GM18907 (cell line): ENCODE measurements around the gene FBXL7.

Experiments used
- ATAC-seq: cut with Tn5 transposase; IDR thresholded peaks from one replicate; pipeline ENCODE4 v1.9.1; 2021; ENCODE audit warnings: mild to moderate bottlenecking, moderate library complexity; ENCODE audit not compliant: unreplicated experiment

FBXL7 gene

DNA sequence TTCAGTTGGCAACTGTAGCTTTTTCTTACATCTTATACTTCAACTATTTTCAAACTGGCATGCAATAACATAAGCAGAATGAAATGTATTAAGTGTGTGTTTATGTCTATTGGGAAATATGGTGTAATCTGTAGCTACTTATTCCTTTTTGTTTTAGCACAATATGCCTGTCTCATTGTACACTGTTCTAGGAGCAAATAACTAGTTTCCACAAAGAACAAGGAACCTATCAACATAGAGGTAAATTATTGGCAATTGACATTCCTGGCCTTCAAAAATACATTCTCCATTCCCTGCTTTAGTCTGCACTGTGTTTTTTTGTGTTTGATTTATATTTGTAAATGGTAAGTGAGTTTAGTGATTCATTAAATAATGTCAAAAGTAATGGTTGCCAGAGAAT, 75.7 kb downstream of the FBXL7 start:
- no peak for ATAC-seq

DNA sequence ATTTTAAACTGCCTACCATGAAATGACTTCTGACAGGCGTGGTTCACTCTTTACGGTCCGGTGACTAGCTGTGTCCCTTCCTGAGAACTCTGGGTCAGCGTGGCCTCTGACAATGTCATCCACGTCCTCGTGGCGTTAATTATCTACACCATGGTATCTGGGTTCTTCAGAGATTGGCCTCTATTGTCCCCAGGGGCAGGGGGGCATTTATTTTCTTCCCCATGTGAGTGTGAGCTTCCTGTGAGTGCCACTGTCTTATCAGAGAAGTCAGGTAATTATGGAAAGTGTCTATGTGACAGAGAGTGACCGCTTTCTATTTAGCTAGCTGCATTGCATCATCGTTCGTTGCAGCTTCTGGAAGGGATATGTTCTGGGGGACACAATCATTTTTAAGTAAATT, 77.2 kb downstream of the FBXL7 start:
- no peak for ATAC-seq

- no peak for ATAC-seq
Observed at GRCh38 chr5:15577831-15578230, 77.9 kb downstream of the FBXL7 start.

GRCh38 chr5:15579193-15579990, 79.4 kb downstream of the FBXL7 start:
- no peak for ATAC-seq

DNA sequence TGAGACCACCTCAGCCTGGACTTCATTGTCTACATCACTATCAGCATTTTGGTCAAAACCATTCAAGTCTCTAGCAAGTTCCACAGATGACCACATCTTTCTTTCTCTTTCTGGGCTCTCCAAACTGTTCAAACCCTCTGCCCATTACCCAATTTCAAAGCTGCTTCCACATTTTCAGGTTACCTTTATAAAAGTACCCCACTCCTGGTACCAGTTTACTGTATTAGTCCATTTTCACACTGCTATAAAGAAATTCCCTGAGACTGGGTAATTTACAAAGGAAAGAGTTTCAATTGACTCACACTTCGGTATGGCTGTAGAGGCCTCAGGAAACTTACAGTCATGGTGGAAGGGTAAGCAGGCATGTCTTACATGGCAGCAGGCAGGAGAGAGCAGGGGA, 84.5 kb downstream of the FBXL7 start:
- no peak for ATAC-seq

- no peak for ATAC-seq
Observed at GRCh38 chr5:15585128-15585527, 85.1 kb downstream of the FBXL7 start.

DNA sequence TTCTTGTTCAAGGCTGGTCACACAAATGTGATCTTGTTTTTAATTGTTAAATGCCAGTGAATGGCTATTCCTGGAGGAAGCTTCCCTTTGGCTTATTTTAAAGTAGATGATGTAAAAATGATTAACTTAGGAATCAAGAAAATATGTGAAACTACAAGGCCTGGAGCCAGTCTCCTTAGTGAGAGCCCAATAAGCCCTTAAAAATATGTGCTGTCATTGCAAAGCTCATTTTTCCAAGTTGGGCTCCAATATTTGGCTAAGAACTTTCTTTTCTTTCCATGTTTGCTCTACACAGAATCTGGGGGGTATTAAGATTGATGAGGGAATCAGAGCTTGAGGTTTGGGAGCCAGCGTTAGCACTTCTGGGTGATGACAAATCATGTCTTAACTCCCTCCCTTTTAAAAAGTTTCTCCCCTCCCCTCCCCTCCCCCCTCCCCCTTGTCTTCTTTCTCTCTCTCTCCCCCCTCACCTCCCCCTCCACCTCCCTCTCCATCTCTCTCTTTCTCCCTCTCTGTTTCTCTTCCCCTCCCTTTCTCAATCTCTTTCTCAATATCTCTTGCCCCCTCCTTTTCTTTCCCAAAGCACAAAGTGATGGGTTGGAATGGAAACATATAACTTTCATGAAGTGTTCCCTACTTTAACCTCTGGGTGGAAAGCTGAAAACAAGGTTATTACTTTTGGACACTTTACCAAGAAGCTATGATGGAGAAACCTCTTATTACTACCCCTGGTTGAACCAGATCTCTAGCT, 86.0 kb downstream of the FBXL7 start:
- no peak for ATAC-seq

DNA sequence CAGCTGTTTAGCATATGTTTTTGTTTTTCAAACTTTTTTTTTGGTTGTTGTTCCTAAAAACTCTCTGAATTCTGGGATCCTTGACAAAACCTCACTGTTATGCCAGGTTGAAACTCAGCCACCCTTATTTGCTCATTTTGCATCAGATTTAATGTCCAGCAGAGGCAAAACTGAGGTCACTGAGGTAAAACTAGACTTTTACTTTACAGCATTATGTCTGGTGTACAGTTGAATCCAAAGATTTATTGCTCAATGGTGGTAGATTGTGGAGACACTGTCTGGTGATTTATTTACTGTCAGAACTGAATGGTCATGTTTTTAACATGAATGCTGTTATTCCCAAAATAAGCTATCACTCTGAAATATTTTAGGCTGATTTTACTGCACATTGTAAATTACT, 87.9 kb downstream of the FBXL7 start:
- no peak for ATAC-seq

GRCh38 chr5:15592728-15593127, 92.7 kb downstream of the FBXL7 start:
- ATAC-seq: no peak

DNA sequence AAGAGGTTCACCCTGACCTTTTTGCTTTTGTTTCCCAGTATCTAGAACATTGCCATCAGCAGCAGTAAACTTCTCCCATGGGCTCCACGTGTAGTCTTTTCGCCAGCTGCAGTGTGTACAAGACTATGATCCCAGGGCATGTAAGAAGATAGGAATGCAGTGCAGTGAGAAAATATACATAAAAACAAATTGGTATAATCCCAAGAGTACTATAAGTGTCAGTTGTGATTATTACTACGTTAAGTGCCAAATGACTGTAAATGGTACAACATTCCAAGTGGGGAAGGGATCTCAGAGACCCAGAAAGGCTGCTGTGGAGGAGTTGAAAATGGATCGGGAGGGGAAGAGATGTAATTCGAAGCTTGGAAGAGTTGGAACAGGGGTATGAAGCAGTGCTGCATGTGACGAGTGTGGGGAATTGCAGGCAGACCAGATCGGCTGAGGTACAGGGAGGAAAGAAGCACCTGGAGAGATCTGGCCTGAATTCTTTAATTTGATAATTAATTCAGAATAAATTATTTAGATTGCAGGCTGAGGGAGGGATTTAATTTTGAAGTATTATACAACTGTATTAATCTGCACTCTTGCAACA, 95.1 kb downstream of the FBXL7 start:
- no peak for ATAC-seq

GRCh38 chr5:15595929-15596328, 95.9 kb downstream of the FBXL7 start:
- no peak for ATAC-seq

DNA sequence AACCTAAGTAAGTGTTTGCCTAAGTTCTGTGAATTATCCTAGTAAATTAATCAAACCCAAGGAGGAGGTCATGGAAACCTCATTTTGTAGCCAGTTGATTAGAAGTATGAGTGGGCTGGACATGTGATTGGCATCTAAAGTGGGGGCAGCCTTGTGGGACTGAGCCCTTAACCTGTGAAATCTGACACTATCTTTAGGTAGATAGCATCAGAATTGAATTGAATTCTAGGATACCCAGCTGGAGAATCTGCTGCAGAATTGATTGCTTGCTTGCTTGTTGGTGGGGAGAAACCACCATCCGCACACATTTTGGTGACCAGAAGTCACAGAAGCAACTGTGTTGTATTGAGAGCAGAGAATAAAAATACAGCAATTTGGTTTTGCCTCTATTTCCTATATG, 97.0 kb downstream of the FBXL7 start:
- no peak for ATAC-seq

- ATAC-seq: no peak
Observed at GRCh38 chr5:15597804-15598203, 97.8 kb downstream of the FBXL7 start.

DNA sequence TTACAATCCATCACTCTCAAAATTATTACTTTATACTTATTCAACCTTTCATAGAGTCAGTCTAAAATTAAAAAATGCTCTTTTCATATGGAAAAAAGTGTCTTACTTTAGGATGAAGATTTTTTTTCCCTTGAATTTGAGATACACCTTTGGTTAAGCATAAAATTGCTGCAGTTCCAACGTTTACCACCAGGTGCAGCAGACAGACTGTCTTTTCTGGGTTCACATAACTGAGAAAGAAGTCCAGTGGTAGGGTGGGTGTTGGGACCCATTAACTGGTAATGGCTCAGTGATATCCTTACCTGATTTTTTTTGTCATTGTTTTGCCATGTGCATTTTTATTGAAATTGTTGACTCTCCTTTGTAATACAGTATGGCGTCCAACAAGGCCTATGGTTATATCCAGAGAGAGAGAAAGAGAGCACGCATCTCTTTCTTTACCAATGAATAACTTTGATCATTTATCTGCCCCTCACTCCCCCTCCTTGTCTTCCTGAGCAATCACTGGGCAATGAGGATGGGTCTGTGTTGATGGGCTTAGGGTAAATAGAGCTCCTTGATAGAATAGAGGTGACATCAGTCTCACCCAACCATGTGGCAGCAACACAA, 98.4 kb downstream of the FBXL7 start:
- ATAC-seq: no peak

- no peak for ATAC-seq
Observed at GRCh38 chr5:15600035-15600434, 100.1 kb downstream of the FBXL7 start.

DNA sequence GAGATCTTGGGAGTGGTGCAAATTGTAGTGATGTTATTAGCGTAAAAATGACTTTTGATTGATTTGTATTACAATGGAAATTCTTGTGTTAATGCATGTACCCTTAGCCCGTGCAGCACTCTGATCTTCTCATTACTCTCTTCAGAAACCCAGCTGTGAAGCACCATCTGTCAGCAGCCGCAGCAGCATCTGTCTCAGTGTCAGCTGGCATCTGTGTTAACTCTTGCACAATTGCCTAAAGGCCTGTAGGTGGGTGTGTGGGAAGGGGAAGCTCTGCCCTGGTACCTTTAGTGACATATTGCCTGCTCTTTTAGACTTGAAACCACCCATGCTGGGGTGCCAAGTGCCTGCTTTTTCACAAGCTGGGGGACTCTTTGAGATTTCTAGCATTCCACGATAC, 101.3 kb downstream of the FBXL7 start:
- no peak for ATAC-seq

DNA sequence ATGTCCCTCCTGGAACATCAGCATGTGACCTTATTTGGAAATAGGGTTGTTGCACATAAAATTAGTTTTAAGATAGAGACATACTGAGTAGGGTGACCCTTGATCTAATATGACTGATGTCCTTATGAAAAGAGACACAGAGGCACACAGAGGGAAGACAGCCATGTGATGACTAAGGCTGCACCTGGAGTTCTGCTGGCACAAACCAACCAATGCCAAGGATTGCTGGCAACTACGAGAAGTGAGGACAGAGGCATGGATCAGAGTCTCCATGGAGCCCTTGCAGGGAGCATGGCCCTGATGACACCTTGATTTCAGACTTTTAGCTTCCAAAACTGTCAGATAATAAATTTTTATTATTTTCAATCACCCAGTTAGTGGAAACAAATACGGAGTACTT, 101.9 kb downstream of the FBXL7 start:
- ATAC-seq: no peak

- ATAC-seq: no peak
Observed at GRCh38 chr5:15604986-15605385, 105.0 kb downstream of the FBXL7 start.

DNA sequence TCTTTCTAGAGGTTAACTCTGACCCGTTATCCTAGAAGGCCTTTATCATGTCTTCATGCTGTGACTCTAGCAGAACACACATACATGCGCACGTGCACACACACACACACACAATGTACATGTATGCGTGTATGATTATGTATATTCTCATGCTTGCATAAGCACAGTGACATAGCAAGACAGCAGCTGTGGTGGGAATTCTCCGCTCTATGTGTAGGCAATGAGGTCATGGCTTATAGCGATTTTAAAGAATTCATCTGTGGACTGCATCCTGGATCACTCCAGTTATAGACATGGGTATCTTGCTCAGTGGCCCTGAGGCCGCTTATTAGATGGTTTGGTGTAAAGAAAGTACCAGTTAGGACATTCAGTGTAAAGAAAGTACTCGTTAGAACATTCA, 106.2 kb downstream of the FBXL7 start:
- ATAC-seq: no peak

GRCh38 chr5:15607076-15607475, 107.1 kb downstream of the FBXL7 start:
- ATAC-seq: no peak

DNA sequence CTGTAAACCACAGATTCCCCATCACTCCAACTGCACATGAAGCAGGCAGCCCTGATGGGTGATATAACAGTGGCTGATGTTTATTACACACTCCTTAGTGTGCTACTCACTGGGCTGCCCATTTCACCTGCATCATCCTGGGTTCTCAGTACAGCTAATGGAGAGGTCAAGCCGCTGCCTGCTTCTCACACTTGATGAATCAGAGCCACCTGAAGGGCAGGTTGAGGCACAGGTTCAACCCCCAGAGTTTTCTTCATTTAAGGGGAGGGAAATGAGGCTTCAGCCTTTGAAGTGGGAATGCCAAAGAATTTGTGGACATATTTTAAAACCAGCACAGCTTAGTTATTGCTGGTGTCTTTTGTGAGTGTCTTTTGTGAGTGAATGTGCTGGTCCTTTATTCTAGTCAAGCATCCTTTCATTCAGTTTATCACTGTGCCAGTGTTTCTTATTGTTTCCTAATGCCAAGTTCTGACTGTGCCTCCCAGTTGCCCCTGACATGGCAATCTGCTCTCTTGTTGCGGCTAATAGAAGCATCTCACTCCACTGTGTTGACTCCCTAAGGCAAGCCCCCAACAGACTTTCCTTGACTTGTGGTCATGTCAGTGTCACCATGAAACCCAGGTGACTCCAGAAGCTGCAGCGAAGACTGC, 109.2 kb downstream of the FBXL7 start:
- no peak for ATAC-seq
